Esophagus muscularis mucosa (tissue), 4 donors: ENCODE data around the gene INCA1.

Source experiments
- EP300 ChIP-seq: sonication (generic); formaldehyde crosslinking; IDR thresholded peaks from one replicate; pipeline ENCODE4 v1.6.1; 2017; ENCODE audit warnings: antibody characterized with exemption
- POLR2A ChIP-seq: fragments of 450-650 bp; IDR thresholded peaks from one replicate; pipeline ENCODE4 v1.6.1; 2017; ENCODE audit warnings: antibody characterized with exemption, moderate library complexity, mild to moderate bottlenecking, low read depth
- POLR2AphosphoS5 ChIP-seq, 2 donors: sonication (generic); formaldehyde crosslinking; IDR thresholded peaks; one replicate each; pipeline ENCODE4 v1.6.1; 2017; ENCODE audit warnings: antibody characterized with exemption in 2 of 2
- TF ChIP-seq, protein P1 (sequence below), 3 experiments: fragments of 200-600 bp in 2 of 3; fragments of 450-650 bp in 1 of 3; sonication (generic) in 2 of 3; IDR thresholded peaks; one replicate each; pipeline ENCODE4 v1.5.1; 2017 to 2019; ENCODE audit warnings: antibody characterized with exemption in 3 of 3, mild to moderate bottlenecking in 2 of 3, moderate library complexity in 1 of 3

DNA sequence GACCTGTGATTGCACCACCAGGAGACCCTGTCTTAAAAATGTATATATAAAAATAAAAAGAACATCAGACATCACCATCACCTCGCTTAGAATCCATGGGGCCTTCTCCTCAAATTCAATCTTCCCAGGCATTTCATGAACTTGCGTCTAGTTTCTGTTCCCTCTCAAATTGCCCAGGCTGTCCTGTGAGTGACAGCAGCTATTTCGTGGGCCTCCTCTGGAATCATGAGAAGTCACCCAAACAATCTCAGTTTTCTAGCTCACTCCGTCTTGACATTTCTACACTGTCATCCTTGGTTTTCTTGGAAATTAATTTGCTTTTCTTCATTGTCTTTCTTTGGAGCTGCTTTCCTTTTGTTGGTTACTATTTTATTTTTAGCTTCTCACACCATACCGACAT lies 30.6 kb upstream of the INCA1 start:
- TF ChIP-seq, protein P1, sequence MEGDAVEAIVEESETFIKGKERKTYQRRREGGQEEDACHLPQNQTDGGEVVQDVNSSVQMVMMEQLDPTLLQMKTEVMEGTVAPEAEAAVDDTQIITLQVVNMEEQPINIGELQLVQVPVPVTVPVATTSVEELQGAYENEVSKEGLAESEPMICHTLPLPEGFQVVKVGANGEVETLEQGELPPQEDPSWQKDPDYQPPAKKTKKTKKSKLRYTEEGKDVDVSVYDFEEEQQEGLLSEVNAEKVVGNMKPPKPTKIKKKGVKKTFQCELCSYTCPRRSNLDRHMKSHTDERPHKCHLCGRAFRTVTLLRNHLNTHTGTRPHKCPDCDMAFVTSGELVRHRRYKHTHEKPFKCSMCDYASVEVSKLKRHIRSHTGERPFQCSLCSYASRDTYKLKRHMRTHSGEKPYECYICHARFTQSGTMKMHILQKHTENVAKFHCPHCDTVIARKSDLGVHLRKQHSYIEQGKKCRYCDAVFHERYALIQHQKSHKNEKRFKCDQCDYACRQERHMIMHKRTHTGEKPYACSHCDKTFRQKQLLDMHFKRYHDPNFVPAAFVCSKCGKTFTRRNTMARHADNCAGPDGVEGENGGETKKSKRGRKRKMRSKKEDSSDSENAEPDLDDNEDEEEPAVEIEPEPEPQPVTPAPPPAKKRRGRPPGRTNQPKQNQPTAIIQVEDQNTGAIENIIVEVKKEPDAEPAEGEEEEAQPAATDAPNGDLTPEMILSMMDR (IDR thresholded peaks at IDR 0.05): no peak
- no peak for TF ChIP-seq POLR2A
- no peak for TF ChIP-seq EP300
- no peak for TF ChIP-seq POLR2AphosphoS5 (IDR thresholded peaks at IDR 0.05)
